Activated T-helper 1 cell treated with Interleukin-2 at 50 U/mL for 16 hours (primary cell): Measurements from ENCODE around the gene TTC23.

Source experiments
- DNase-seq: peaks from one replicate; pipeline ENCODE4 v3.0.0-alpha.2; 2020; ENCODE audit warnings: low read depth

Gene TTC23

DNA sequence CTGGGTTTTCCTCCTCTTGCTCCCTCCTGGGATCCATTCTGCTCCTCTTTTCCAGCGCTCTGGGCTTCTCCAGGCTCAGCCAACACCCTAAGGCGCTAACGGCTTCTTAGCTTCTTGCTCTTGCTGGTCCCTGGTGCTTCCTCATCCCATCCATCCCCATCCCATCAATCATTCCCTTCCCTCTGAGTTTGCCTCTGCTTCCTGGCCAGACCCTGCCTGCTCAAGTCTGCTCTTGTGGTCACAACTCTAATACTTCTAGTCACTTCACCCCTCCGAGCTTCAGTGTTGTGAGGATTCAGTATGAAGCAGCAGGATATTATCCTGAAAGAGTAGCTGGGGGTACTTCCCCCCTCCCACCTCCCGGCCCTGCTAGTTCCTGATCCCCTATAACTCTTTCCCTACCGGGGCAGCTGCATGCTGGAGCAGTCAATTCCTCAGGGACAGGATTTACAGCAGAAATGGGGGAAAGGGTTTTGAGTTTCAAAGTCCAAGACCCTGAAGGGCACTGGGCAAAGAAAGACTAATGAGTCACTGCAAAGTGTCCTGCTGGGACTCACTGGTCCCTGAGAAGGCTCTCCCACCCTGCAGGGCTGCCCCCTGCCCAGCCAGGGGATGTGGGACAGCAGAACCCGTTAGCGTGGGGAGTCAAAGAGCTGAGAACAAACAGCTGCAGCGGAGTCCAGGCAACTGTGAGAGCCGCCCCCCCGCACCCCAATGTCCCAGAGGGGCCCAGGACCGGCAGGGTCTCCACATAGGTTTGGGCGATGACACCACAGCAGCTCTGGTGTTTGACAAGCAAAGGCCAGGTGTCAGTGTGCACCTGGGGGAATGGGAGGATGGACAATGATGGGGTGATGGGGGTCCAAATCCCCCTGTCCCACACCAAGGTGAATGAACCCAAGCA, 146.8 kb downstream of the TTC23 start:
- DNase-seq: no peak

DNA sequence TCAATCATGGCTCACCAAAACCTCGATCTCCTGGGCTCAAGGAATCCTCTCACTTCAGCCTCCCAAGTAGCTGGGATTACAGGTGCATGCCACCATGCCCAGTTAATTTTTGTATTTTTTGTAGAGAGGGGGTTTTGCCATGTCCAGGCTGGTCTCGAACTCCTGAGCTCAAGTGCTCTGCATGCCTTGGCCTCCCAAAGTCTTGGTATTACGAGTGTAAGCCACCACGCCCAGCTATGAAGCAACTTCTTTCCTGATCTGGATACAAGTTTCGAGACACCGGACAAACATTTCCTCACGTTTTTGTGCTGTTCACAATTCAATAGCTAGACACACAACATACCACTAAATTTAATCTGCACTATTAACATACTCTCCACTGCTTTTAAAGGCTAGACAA, 147.9 kb downstream of the TTC23 start:
- DNase-seq: no peak

DNA sequence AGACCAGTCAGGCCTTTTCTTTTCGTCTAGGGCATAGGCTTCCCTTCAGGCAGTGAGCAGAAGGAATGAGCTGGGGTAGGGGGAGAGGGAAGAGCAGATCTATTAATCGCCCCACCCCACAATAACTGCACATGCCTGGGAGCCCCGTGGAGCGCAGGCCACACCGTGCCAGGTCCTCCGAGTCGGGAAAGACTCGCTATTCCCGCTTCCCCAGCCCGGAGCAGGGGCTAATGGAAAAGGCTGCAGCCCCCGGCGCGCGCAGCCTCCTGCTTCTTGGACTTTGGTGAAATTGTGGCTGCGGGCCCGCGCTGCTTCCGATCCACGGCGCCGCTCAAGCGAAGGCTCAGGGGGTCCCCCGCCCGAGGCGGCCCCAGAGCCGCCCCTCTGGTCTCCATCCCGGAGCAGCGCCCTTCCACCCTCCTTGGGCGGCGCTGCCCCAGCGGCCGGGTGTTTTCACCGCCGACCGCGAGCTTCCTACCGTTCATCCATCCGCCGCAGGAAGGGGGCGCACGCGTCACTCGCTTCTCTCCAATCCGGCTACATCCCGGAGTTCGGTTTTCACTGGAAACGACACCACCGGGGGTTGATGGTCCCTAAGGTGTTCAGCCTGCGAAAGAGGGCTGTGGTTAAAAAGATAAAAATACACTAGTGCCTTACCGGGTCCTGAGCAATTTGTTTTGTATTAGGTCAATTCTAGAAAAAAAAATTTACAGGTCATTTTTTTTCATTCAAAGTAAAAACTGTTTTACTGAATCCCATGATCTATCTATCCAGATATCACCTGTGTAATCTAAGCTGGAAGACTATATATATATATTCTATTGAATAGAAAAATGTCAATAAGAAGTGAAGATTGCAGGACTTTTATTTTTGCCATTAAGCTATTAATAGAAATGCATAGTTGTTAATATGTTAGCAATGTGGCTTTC, 148.9 kb downstream of the TTC23 start:
- no peak for DNase-seq

DNA sequence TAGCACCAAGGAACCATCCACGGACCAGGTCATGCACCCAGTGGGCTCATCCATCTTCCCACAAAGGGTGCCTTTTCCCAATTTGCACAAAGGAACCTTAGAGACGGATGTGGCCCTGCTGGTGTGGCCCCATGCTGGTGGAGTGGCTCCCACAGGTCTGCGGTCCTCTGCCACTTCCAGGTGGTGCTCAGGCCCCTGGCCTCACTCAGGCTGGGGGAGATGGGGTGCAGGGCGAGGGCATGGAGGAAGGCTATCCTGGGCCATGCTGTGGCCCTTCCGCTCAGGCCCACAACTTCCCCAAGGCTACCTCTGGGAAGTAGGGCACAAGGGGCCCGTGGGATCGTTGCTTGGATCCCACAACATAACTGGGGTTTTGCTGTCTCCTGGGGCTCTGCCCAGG, 149.7 kb downstream of the TTC23 start:
- DNase-seq: no peak

DNA sequence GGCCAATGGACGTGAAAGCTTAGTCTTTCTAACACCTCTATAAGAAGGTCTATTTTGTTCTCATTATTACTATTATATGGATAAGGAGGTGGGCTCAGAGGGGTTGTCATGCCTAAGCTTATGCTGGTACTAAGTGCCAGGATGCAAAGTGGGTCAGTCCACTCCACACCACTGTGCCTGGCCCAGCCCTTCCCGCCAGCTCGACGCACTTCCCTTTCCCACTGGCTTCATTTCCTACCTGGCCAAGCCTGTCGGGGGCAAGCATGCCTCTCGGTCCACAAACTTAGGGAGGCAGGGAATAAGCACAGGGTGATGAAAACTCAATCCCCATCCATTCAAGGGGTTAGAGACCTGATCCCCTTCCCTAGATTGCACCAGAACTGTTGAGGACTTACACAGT, 150.4 kb downstream of the TTC23 start:
- no peak for DNase-seq

DNA sequence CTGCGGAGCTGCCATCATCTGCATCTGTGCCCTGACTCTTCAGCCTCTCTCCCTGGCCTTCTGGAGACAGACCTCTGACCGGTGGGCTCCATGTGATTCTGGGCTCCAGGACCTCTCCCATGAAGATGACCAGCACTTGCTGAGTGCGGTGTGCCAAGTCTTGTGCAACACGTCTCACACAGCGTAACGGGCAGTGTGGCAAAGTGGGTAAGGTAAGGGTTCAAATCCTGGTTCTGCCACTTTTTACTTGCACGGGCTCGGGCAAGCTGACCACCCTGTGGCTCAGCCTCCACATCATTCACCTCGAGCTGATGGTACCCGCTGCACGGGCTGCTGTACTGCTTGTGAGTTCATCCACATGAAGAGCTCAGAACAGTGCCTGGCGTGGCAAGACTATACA, 151.0 kb downstream of the TTC23 start:
- DNase-seq: no peak

DNA sequence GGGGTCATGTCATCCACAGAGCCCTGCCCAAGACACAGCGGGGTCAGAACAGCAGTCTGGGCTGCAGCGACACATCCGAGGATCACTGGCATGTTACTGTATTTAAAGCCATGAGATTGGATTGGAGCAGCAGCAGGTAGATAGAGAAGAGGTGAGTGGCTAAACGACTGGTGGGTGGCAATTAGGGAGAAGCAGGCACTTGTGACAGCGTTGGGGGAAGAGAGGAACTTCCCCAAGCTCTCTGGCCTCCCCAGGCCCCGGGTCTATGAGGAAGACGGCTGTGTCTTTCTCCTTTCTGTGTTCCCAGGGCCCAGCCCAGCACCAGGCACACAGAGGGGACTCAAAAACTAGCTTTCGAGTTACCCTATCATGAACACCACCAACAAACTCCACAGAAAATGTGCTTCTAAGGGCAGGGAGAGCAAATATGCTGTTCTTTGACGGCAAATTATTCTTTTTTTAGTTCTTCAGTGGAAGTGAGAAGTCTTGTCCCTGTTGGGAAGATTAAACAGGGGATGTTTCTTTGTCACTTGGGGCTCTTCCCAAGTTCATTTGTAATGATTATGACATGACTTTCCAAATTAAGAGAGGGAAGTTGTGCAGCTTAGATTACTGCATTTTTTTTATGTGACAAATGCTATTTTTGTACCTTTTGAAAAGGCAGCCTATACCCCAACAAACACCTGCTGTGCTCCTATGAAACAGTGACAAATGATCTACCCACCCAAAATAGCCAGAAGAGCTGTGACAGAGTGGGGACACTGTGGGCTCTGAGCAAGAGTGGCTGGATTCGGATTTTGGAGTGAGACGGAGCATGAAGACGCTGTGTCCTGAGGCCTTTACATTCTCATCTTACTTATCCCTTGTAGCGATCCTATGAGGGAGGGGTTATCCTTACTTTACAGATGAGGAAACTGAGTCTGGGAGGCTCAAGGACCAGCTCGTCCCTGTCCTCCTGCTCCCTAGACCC, 151.7 kb downstream of the TTC23 start:
- DNase-seq: no peak

DNA sequence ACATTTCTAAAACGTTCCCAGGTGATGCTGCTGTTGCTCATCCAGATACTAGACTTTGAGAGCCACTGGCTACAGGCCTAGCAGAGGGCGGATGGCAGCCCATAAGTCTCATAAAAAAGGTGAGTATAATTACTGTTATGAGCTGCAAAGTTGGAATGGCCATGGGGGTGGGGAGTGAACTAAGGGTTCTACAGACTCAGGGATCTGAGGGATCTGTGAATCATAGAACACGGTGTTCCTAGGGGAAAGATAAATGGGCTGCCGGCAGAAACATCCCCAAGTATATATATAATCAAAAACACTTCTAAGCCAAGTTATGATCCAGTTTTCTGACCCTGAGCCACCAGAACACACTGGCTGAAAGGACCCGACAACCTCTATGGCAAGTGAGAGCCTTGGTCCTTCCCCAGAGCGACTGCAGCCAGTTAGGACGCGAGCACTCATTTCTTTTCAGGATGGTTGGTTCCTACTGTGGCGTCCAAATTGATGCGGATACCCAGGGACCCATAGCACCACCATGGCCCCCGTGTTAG, 152.4 kb downstream of the TTC23 start:
- no peak for DNase-seq

DNA sequence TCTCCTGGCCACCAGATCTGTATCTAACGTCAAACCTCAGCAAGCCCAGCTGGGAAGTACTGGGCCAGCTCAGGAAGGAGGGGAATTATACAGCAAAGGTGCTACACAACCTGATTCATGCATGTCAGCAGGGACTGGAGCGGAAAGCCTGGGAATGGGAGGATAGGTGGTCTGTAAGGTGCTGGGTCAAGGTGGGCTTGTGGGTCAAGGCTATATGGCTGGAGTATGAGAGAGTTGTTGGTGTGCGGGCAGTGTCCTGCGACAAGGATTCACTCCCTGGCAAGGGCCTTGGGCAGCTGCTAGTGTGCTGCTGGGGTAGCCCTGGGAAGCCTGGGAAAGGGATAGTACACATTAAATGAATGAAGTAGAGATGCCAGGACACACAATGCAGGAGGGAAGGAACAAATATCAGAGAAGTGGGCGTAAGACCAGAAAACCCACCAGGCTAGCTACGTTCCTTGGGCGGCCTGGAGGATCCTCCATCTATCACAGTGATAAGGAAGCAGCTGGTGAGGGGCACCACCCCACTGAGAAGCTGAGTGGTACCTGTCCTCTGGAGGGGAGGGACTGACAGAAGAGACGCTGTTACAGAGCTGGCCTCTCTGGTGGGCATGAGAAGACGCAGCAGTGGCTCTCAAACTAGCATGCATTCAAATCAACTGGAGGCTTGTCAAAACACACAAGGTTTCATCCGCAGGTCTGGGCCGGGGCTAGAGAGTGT, 153.0 kb downstream of the TTC23 start:
- no peak for DNase-seq

DNA sequence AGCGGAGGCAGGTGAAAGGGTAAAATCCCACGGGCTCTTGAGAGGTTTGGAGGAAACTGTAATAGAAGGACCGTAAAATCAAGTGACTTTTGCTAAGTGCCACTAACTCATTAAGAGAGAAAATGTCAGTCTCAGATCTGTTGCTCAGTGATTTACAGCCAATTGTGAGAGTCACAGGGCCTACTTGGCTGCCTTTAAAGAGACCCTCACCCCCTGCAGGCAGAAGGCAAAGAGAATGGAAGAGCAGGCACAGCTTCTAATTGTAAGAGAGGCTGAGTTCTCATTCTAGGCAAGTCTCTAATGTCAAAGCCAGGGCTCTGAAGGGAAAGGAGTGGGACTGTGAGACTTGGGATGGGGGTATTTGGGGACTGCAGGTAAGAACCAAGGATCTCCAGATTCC, 153.8 kb downstream of the TTC23 start:
- no peak for DNase-seq

DNA sequence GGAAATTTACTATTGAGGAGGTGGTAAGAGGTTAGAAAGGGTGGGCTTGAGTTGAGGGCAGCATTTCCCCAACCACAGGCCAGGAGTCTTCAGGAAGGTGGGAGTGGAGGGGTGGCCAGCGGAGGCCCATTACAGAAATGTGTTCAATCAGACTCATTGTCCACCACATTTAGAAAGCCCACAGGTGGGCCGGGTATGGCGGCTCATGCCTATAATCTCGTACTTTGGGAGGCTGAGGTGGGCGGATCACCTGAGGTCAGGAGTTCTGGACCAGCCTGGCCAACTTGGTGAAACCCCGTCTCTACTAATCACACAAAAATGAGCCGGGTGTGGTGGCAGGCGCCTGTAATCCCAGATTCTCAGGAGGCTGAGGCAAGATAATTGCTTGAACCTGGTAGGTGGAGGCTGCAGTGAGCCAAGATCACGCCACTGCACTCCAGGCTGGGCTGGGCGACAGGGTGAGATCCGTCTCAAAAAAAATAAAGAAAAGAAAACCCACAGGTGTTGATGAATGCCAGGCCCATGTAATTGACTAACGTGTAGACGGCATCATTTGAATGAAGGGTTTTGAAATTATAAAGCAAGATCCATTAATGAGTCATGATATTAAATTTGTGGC, 156.7 kb downstream of the TTC23 start:
- no peak for DNase-seq

DNA sequence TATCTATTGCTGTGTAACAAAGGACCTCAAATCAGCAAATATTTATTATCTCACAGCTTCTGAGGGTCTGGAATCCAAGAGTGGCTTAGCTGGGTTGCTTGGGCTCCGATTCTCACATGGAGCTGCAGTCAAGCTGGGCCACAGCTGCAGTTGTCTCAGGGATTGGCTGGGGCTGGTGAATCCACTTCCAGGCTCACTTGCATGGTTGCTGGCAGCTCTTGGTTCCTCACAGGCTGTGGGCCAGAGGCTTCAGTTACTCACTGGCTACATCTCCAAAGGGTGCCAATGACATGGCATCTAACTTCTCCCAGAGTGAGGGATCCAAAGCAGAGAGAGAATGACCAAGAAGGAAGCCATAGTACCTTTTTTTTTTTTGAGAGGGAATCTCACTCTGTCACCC, 158.4 kb downstream of the TTC23 start:
- DNase-seq: no peak

DNA sequence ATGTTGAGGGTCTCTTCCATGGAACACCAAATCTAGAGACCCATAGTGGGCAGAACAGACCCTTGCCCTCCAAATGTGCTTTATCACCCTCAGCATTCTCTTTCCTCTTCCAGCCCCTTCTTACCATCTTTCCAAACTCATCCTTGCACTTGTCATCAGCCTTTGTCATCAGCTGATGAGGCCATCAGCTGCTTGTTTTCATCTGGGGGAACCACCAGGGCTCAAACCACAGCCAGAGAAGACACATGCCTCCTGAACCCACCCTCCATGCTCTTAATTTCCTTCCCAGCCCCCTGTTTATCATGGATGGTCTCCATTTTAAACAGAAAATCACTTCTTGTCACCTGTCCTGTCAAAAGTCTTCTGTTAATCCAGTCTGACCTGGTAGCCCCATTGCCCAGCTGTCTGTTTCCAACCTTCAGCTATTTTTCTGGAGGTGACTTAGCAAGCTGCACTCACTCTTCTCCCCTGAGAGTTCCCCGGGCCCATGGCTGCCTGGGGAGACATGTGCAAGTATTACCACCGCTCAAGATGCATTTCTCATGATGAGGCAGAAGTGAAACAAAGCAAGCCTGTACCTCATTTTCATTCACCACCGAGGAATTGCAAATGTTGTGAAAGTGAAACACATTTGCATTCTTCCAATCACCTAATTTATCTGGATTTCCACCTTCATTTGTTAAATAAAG, 159.2 kb downstream of the TTC23 start:
- no peak for DNase-seq

DNA sequence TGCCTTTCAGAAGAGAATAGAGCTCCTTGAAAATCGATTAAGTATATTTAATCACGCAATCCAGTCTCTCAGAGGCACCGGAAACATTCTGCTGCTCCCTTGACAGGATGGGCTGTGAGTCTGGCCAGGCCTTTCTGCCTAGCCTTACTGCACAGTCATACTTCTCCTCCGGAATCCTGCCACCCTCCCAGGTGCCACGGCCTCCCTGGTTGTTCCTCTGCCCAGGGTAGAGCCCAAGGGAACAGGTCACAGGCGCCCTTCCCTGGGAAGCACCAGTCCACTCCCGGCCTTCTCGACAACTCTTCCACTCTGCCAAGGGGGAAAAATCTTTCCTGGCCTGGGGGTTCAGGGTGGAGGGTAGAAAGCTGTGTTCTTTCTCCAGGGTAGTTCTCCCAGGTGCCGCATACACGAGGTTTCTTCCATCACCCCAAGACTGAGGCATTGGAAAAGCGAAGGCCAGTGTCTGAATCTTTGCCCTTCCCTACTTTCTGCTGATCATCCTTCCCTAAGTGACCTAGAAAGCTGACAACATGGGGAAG, 161.9 kb downstream of the TTC23 start:
- no peak for DNase-seq

DNA sequence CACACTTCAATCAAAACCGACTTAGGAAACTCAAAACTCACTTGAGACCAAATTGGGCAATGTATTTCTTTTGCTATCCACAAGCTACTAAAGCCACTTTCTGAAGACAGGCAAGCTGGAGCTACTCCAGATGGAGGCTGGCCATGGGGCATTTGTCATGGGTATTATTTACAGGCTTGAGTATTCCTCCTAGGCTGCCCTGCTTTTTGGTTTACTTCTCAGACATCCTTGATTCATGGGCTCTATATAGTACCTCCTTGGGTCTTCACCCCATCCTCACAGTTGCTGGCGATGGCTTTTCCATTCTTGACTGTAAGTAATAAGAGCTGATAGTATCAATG, 163.1 kb downstream of the TTC23 start:
- no peak for DNase-seq
